DMS53 (cell line): Measurements from ENCODE around the gene PTRH2.
"Not testable (repeated sequence)": the region's sequence is repeated elsewhere in the genome, so short reads cannot be mapped to it uniquely, and the experiment has no call there.

Experiments
- DNase-seq: peaks from one replicate; lab custom pipeline; 2025; lab: John Stamatoyannopoulos, UW

The PTRH2 gene

DNA sequence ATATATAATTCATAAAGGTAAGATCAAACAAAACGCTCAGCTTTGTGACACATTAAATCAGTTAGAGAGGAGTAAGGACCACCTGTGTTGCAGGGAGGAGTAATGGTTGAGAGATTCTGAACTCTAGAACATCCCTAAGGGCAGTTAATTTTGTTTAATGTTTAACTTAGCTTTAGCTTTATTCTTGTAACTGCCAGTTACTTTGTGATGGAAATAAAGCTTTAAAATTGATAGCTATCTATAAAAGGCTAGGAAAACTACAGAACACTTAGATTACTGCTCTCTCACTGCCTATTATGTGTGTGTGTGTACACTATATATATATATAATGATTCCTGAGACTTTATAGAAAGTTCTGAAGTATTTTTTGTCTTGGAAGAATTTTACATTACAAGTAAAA is 37.8 kb downstream of the PTRH2 start:
- DNase-seq, result no peak

DNA sequence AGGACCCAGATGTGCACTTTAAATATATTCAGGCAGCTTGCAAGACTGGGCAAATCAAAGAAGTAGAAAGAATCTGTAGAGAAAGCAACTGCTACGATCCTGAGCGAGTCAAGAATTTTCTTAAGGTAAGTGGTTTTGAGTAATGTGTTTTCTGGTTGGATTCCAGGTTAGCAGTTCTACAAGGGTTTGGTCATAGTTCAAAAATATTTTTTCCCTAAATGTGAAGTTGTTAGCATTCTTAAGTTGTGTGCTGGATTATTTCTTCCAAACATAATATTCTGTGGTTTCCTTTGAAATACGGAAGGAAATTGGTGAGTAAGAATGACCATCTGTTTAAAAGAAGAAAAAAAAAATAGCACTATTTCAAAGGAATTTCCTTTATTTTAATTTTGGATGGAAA is 38.4 kb downstream of the PTRH2 start:
- no peak for DNase-seq

DNA sequence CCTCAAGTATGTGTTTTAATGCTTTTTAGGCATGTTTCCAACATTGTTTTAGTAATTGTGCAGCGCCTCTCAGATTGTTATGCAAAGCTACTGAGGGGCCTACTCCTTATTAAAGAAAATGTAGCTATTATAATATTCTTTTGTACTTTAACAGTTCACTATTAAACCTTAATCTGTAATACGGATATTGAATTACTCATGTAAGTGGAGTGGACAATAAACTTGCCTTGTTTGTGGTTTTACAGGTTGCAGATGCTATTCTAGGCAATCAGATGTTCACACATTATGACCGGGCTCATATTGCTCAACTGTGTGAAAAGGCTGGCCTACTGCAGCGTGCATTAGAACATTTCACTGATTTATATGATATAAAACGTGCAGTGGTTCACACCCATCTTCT is 41.0 kb downstream of the PTRH2 start:
- no peak for DNase-seq

DNA sequence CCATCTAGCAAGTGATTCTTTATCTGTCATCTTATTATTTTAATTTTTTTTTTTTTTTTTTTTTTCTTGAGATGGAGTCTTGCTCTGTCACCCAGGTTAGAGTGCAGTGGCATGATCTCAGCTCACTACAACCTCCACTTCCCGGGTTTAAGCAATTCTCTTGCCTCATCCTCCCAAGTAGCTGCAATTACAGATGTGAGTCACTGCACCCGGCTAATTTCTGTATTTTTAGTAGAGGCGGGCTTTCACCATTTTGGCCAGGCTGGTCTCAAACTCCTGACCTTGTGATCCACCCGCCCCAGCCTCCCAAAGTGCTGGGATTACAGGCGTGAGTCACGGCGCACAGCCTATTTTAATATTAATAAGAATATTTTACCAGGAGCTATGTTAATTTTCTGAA is 50.6 kb downstream of the PTRH2 start:
- not testable (repeated sequence) for DNase-seq

DNA sequence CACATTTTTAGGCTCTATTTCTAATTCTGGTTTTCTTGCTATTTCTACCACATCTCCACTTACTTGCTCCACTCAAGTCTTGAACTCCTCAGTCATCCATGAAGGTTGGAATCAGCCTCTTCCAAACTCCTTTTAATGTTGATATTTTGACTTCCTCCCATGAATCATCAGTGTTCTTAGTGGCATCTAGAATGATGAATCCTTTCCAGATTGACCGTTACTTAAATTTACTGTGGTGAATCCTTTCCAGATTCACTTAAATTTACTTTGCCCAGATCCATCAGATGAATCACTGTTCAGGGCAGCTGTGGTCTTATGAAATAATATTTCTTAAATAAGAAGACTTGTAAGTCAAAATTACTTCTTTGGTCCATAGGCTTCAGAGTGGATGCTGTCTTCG is 55.1 kb downstream of the PTRH2 start:
- no peak for DNase-seq

DNA sequence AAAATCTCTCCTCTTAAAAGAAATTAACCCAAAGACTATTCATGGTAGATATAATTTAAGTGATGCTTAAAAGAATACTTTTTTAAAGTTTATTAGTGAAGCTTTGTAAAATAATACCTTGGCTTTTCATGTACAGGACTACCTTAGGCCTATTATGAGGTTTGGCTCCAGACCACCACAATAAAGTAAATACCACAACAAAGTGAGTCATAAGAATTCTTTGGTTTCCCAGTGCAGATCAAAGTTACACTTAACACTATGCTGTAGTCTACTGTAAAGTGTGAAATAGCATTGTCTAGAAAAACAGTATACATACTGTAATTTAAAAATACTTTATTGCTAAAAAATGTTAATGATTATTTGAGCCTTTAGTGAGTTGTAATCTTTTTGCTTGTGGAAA is 55.9 kb downstream of the PTRH2 start:
- DNase-seq, result no peak

DNA sequence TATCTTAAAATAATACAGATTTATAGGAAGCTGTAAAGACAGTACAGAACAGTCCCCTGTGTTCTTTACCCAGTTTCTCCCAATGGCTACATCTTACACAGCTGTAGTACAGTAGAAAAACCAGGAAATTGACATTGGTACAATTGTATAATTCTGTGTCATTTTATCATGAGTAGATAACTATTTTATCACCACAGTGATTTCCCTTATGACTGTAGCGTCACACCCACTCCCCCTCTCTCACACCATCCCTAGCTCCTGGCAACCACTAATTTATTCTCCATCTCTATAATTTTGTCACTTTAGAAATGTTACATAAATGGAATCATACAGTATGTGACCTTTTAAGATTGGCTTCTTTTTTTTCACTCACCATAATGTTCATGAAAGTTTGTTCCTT is 56.6 kb downstream of the PTRH2 start:
- no peak for DNase-seq

DNA sequence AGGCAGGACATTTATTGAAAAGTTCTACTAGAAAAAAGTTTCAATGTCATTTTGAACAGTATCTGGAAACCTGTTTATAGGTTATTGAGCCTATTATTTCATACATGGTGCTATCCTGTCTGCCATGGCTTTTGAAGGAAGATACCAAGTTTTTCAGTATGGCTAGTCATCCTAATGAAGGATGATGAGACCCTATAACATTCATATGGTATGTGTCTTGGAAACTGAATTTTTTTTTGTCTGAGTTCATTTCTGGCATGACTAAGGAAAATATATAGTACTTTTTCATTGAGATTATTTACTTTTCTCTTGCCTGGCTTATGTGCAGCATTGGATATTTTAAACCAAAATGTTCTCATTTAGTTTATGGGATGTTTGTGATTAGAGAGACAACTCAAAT is 57.3 kb downstream of the PTRH2 start:
- no peak for DNase-seq
